Osteocyte (in vitro differentiated cells): ENCODE data around the gene GNB3. TPM values are rescaled to one million over a fixed set of nuclear protein-coding genes. Genes with fewer than 3 reads are reported as not detected.

Source experiments
- DNase-seq: peaks from one replicate; pipeline ENCODE4 v3.0.0; 2021; ENCODE audit warnings: mixed read lengths; ENCODE audit not compliant: unreplicated experiment; ENCODE audit errors: extremely low spot score
- H3K27ac Mint-ChIP-seq: one replicate; pipeline ENCODE4 v1.8.0; 2021; ENCODE audit warnings: mild to moderate bottlenecking, mixed read lengths; ENCODE audit not compliant: unreplicated experiment
- H3K27me3 Mint-ChIP-seq: one replicate; pipeline ENCODE4 v1.8.0; 2021; ENCODE audit warnings: mixed read lengths; ENCODE audit not compliant: unreplicated experiment
- H3K36me3 Mint-ChIP-seq: one replicate; pipeline ENCODE4 v1.8.0; 2021; ENCODE audit warnings: mixed read lengths; ENCODE audit not compliant: unreplicated experiment
- H3K4me1 Mint-ChIP-seq: one replicate; pipeline ENCODE4 v1.8.0; 2021; ENCODE audit warnings: mixed read lengths; ENCODE audit not compliant: unreplicated experiment
- H3K4me3 Mint-ChIP-seq: one replicate; pipeline ENCODE4 v1.8.0; 2021; ENCODE audit warnings: mild to moderate bottlenecking, moderate library complexity, mixed read lengths; ENCODE audit not compliant: unreplicated experiment
- H3K9me3 Mint-ChIP-seq: one replicate; pipeline ENCODE4 v1.8.0; 2021; ENCODE audit warnings: mixed read lengths; ENCODE audit not compliant: unreplicated experiment
- CTCF ChIP-seq: fragments of 200-600 bp; sonication (generic); IDR thresholded peaks from 2 replicates; pipeline ENCODE4 v1.5.0; 2021; ENCODE audit warnings: antibody characterized with exemption, mild to moderate bottlenecking, moderate library complexity
- total RNA-seq: library from RNA; stranded (reverse); gene quantifications from 2 replicates; pipeline ENCODE4 v1.2.1, GENCODE V29; 2021

GNB3 gene
- total RNA-seq, 1 donor from 2014 or later, result 10.6 TPM

GRCh38 chr12:6866163-6866919 lies 25.6 kb downstream of the GNB3 start:
- Mint-ChIP-seq H3K9me3 (no peaks in the 10 kb centered on the region), H3K4me3 (peak overlapping the region; percentile 91), H3K27ac (peak overlapping the region; percentile 95), H3K36me3 (peaks cover 38% of the 10 kb centered on the region), H3K27me3 (no peaks in the 10 kb centered on the region), H3K4me1 (peaks cover 36% of the 10 kb centered on the region)
- TF ChIP-seq CTCF, result no peak
- DNase-seq, result no peak

GRCh38 chr12:6866920-6867412 lies 26.2 kb downstream of the GNB3 start:
- H3K36me3 Mint-ChIP-seq, result peaks cover 38% of the 10 kb centered on the region
- DNase-seq, result no peak
- peak overlapping the region; percentile 91 for H3K4me3 Mint-ChIP-seq
- H3K27me3 Mint-ChIP-seq, result no peaks in the 10 kb centered on the region
- TF ChIP-seq CTCF, result no peak
- no peaks in the 10 kb centered on the region for H3K9me3 Mint-ChIP-seq
- peak overlapping the region; percentile 95 for H3K27ac Mint-ChIP-seq
- H3K4me1 Mint-ChIP-seq, result peaks cover 42% of the 10 kb centered on the region

- no peak for TF ChIP-seq CTCF
- peaks cover 48% of the 10 kb centered on the region for H3K4me1 Mint-ChIP-seq
- DNase-seq, result peak; percentile 94
- H3K27me3 Mint-ChIP-seq, result no peaks in the 10 kb centered on the region
- H3K36me3 Mint-ChIP-seq, result peaks cover 36% of the 10 kb centered on the region
- H3K27ac Mint-ChIP-seq, result peak within 1 kb of the TSS; percentile 95
- no peaks in the 10 kb centered on the region for H3K9me3 Mint-ChIP-seq
- H3K4me3 Mint-ChIP-seq, result peak within 1 kb of the TSS; percentile 91
Measured at GRCh38 chr12:6867413-6868210, 26.9 kb downstream of the GNB3 start, which contains the start of gene TPI1. Gene TPI1 (plus strand): TSS chr12:6867531. CDS start chr12:6867567, 36 bp downstream.

- Mint-ChIP-seq H3K4me1 (peaks cover 48% of the 10 kb centered on the region), H3K4me3 (peak overlapping the region; percentile 91), H3K36me3 (peaks cover 31% of the 10 kb centered on the region), H3K27me3 (no peaks in the 10 kb centered on the region), H3K9me3 (no peaks in the 10 kb centered on the region), H3K27ac (peak overlapping the region; percentile 85)
- peak; percentile 12 for TF ChIP-seq CTCF
- DNase-seq, result no peak
Measured at GRCh38 chr12:6868211-6869048, 27.7 kb downstream of the GNB3 start.
